ENCODE data around the gene FREM2. TPM values are rescaled to one million over a fixed set of nuclear protein-coding genes. Genes with fewer than 3 reads are reported as not detected.

The FREM2 gene
- total RNA-seq, 1 donor from 2014 or later = 0.40 TPM

DNA sequence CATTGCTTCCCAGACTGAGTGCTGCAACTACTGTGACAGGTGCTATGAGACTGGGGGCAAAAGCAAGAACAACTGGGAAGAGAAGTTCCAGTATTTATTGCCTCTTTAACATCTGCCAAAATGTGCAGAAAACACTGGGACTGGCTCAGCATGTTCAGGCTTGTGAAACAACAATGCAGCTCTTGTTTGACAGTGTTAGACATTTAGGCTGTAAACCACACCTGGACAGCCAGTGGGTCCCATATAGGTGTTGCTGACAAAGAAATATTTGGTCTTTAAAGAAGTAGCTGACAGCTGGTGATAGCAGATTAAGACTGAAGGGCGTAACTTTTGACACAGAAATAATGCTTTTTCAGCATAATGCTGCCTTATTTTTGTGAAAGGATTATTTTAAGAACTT lies 215.7 kb downstream of the FREM2 start:
- ATAC-seq = peak; percentile 73

DNA sequence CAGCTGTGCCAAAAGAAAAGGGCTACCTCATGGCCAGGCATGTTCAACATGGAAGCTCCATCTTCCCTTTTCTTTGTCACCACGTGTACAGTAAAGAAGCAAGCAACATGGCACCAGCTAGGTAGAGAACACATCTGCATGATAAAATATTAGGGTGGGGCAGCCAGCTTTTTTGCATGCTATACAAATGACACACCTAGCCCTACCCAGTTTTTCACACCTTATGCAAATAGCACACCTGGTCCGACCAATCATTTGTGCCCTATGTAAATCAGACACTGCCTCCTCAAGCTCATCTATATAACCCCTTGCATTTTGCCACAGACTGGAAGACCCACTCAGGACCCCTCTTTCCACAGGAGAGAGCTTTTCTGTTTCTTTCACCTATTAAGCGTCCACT lies 218.2 kb downstream of the FREM2 start:
- peak; percentile 81 for ATAC-seq

DNA sequence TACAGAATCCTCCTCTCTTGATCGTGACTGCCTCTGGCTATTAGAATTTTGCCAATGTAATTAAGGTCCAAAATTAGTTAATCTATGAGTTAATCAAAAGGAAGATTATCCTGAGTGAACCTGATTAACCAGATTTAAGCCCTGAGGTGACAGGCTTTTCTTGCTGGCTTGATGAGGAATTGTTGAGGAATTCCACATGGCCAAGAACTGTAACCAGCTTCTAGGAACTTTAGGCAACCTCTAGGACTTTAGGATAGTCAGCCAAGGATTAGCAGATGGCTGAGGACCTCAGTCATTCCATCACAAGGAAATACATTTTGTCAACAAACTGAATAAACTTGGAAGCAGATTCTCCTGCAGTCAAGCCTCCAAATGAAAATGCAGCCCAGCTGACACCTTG lies 219.0 kb downstream of the FREM2 start:
- ATAC-seq = no peak

DNA sequence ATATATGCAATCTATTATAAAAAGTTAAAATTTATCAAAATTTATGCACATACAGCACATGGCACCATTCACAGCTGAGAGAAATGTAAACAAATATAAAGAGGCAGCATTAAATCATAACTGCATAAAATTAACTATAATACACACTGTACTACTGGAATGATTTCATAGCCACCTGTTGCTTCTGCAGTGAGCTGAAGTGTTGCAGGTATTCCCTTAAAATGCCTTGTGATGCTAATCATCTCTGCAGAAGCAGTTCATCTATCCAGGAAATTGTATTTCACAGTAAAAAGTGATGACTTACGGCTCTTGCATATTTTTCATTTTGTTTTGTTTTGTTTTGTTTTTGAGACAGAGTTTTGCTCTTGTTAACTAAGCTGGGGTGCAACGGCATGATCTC lies 221.7 kb downstream of the FREM2 start:
- ATAC-seq = no peak

DNA sequence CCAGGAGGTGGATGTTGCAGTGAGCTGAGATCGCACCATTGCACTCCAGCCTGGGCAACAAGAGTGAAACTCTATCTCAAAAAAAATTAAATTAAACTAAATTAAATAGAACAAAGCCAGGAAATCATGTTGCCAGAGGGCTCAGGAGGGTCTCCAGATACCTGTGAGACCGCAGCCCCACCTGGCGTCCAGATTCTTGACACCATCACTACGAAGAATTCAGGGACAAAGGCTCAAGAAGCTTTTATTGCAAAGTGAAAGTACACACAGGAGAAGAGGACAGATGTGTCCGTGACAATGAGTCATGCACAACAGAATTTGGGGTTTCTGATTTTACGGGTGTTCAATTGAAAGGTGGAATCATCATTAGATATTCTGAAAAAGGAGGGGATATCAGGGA lies 227.2 kb downstream of the FREM2 start:
- no peak for ATAC-seq

DNA sequence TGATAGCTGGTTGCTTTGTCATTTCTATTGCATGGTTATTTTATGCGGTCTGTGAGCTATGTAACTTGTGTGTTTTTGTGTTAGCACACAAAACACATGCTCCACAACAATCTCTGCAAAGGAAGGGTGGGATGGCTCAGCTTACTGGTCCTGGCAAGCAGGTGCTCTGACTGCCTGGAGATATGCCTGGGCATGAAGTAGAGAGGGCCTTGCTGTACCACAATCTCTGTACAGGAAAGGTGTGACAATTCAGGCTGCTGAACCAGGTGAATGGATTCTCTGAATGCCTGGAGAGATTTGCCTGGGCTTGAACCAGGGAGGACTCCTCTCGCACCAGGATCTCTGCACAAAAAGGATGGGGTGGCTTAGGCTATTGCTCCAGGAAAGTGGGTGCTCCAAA lies 234.2 kb downstream of the FREM2 start:
- peak; percentile 38 for ATAC-seq

DNA sequence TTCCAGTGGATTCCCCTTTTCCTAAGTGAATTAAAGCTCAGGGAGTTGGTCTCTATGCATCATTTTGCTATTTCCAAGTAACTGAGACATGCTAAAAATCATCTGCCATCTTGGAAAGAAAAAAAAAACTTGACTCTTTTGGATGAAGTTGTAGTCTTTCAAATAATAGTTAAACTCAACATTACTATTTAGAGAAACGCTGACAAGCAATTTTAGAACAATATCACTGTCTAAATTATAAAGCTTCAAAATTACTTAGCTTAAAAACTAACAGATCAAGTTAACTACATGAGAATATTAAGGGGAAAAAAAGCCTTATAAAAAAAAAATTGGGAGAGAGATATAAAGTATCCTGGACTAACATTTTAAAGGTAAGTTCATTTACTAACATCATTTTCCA lies 235.3 kb downstream of the FREM2 start:
- no peak for ATAC-seq

DNA sequence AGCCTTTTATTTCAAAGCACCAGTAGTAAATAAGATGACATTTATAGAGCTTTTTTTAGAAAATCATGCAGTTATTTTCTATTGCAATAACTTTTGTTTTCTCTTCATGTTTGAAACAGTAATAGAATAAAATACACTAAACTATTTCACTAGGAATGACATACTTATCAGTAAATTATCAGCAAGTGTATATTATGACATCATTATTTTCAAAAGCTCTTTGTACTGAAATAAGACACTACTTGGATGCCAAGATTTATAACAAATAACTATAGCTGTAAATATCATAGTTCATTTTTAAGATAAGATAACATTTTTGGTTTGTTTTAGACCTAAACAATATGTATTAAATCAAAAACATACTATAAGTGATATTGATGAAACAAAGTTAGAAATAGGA lies 246.9 kb downstream of the FREM2 start:
- ATAC-seq = no peak
